Activated T-helper 17 cell treated with anti-CD3 and anti-CD28 coated beads, Interleukin-2, amount 50 U/mL, for 72 hours (primary cell): ENCODE results near the gene IQCH. TPM values are rescaled to one million over a fixed set of nuclear protein-coding genes. Genes with fewer than 3 reads are reported as not detected.

Experiments
- ATAC-seq: fragments of 150-1000 bp; cut with Tn5 transposase; replicated peaks from 2 replicates; pipeline ENCODE4 v1.10.0; 2021; ENCODE audit warnings: mild to moderate bottlenecking, moderate library complexity
- H3K27ac Mint-ChIP-seq: one replicate; pipeline ENCODE4 v1.8.0; 2022; ENCODE audit warnings: mixed read lengths
- H3K27me3 Mint-ChIP-seq: one replicate; pipeline ENCODE4 v1.8.0; 2022; ENCODE audit warnings: mixed read lengths
- H3K36me3 Mint-ChIP-seq: one replicate; pipeline ENCODE4 v1.8.0; 2022; ENCODE audit warnings: low read depth, mild to moderate bottlenecking, mixed read lengths
- H3K4me1 Mint-ChIP-seq: one replicate; pipeline ENCODE4 v1.8.0; 2022; ENCODE audit warnings: mixed read lengths
- H3K4me3 Mint-ChIP-seq: one replicate; pipeline ENCODE4 v1.8.0; 2022; ENCODE audit warnings: mild to moderate bottlenecking, mixed read lengths
- H3K9me3 Mint-ChIP-seq: one replicate; pipeline ENCODE4 v1.8.0; 2022; ENCODE audit warnings: mixed read lengths
- total RNA-seq, 2 donors: library from RNA; stranded (reverse); gene quantifications; one replicate each; pipeline ENCODE4 v1.2.3, GENCODE V29; 2022

The IQCH gene
- total RNA-seq, result under 1 TPM; 0.77 to 0.89 TPM

DNA sequence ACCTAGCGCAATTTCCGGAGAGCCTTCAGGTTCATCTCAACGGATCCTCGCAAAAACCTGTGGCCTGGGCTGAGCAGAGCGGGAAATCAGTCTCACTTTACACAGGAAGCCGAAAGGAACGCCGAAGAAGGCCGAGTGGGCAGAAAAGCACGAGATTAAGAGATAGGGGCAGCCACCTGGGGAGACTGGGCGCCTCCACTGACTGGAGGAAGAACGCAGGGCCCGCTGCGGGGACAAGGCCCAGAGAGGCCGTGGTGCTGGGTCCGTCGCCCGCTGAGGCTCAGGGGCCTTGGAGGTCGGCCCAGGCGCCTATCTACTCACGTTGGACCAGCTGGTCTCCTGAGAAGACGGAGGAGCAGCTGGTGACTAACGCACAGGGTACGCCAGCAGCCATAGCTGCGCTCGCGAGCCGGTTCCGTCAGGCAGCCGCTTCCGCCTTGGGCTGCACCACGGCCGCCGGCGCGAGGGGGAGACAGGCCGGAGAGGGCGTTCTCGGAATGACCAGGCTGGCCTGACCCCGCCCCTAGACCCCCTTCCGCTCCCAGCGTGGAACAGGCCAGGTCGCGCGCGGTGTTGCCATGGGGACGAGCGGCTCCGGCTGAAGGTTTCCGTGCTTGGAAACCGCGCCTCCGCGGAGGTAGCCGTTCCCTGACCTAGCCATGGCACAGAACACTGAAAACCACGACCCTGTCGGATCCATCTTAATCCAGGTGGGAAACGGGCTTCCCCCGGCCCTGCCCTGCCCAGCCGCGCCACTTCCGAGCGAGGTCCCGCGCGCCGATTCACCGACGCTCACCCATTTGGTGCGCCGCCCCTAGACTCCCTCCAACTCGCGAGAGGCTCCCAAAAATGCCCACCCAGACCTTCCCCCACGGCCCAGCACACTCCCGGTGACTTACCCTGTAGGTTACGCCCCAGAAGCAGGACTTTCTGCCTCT lies at the start of gene IQCH, which contains the start of gene AAGAB:
Gene IQCH, plus strand, starts transcription at position 549 of the 938 bp plus-strand sequence. Its CDS starts 111 bp downstream, at position 660.
Gene AAGAB, minus strand, starts transcription at position 424 of the 938 bp plus-strand sequence. Its CDS starts 30 bp downstream, at position 394.
- Mint-ChIP-seq H3K27ac (peak within 1 kb of the TSS; percentile 99), H3K36me3 (peaks cover 17% of the 10 kb centered on the region), H3K4me3 (peak within 1 kb of the TSS; percentile 98), H3K4me1 (peaks cover 26% of the 10 kb centered on the region), H3K9me3 (no peaks in the 10 kb centered on the region), H3K27me3 (no peaks in the 10 kb centered on the region)
- ATAC-seq, result peak; percentile 93

DNA sequence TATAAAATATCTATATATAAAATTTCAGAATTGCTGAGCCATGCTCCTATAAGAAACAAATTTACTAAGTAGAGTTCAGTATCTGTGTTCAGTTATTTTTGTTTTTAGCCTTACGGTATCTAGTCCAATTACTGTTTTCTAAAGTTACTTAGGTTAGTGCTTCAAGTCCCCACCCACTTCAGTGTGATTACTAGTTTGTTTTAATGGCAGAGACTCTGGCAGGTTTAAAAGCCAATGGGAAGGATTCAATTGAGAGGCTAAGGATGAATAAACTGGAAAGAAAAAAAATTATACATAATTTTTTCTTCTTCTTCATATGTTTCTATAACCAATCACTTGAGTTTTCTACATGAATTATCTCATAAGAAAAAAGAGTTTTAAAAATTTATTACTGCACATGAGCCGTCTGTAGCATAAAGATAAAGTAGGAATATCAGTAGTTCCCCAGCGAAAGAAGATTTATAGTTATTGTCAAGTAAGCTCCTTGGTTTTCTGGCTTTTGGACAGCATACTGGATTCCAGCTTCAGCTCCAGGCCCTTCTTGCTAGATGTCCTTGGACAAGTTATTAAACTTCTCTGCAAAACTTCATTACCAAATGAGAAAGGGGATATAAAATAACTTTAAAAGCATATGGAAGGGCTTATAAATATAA lies 46.9 kb upstream of the IQCH start:
- Mint-ChIP-seq H3K36me3 (peaks cover 63% of the 10 kb centered on the region), H3K4me1 (no peaks in the 10 kb centered on the region), H3K27ac (no peak overlapping the region), H3K9me3 (no peaks in the 10 kb centered on the region), H3K27me3 (no peaks in the 10 kb centered on the region), H3K4me3 (no peak overlapping the region)
- no peak for ATAC-seq

DNA sequence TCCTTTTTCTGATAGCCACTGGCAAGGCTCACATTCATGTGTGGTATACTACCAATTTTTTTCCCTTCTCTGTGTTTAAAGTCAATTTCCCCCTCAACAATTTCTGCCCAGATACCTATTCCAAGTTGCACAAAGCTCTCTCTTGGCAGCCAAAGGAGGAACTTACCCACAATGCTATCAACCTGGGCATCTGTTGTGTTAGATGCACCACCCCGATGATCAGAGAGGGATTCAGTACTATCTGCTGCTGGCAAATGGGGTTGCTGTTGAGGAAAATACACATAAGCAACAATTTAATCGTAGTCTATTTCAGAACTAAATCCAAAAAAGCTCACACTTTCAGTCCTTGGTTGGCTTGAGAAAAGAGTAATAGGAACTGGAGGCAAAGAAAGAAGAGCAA lies 46.2 kb upstream of the IQCH start:
- Mint-ChIP-seq H3K36me3 (peaks cover 56% of the 10 kb centered on the region), H3K4me3 (no peak overlapping the region), H3K4me1 (no peaks in the 10 kb centered on the region), H3K27ac (no peak overlapping the region), H3K27me3 (no peaks in the 10 kb centered on the region), H3K9me3 (no peaks in the 10 kb centered on the region)
- no peak for ATAC-seq

DNA sequence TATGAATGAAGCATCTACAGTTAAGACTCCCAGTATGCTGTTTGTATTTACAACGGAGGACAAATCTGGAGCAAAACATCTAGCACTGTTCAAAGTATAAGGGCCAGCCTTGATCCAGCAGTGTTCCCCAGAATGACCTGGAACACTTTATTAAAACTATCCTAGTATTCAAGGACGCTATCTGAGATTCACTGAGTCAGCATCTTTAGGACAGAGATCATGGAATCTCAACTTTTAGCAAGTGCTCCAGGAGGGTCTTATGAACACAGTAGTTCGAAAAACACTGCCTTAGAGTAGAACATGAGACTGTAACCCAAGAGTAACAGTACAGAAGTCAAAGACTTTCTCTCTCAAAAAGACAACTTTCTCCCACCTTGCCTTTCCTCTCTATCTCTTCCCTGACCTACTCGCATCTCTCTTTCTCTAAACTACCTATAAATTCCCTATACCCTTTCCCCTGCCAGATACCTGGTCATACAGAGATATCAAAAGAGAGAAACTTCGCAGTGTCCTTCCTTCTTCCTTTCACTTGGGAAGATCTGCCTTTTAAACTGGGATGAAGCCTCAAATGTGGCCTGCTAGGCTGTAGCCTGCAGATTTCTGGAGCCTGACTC lies 43.9 kb upstream of the IQCH start:
- H3K27me3 Mint-ChIP-seq, result no peaks in the 10 kb centered on the region
- H3K4me3 Mint-ChIP-seq, result no peak overlapping the region
- no peak overlapping the region for H3K27ac Mint-ChIP-seq
- H3K36me3 Mint-ChIP-seq, result peaks cover 44% of the 10 kb centered on the region
- no peaks in the 10 kb centered on the region for H3K9me3 Mint-ChIP-seq
- no peak for ATAC-seq
- H3K4me1 Mint-ChIP-seq, result no peaks in the 10 kb centered on the region

DNA sequence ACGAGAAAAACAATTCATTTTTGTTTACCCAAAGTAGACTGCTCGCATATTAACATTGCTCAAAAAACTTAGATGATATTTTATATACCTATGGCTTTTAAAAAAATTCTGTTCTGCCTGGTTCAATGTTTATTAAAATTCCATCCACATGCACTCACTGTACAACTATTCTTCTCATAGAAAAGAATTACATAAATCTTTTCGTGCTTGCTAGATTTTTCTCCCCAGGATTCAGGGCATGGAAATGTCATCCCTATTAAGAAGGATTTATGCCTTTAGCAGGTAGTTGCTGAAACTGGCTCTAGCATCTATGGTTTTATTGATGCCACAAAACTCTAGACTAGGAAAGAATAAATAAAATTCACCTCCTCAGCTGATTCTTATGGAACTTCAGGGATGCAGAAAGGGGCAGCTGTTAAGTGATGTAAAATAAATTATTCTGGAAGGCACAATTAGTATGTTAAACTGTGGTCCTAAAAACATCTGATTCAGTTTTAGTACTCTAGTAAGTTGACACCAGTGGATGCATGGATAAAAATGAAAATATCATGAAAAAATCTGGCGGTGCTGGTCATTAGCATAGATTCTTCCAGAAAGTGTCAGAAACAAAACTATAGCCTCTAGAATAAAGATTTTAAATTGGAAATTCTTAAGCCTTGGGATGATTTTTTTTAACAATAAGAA lies 41.8 kb upstream of the IQCH start:
- H3K9me3 Mint-ChIP-seq, result no peaks in the 10 kb centered on the region
- no peak overlapping the region for H3K4me3 Mint-ChIP-seq
- H3K27ac Mint-ChIP-seq, result no peak overlapping the region
- peaks cover 34% of the 10 kb centered on the region for H3K36me3 Mint-ChIP-seq
- H3K27me3 Mint-ChIP-seq, result no peaks in the 10 kb centered on the region
- H3K4me1 Mint-ChIP-seq, result no peaks in the 10 kb centered on the region
- no peak for ATAC-seq

DNA sequence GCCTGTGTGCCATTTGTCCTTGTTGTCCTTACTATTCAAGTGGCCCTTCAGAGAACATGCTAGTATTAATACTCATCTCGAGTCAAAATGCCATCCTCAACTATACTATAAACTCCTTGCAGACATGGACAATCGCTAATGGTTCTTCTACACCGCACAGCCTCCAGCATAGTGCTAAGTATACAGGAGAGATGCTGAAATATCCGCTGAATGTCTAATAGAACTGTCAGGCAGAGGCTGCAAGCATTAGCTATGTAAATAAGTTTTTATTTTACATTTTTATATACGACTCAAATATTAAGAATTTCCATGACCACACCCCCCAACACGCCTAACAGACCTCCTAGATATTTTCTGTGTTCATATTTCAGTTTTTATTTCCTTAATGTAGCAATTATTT lies 39.5 kb upstream of the IQCH start:
- no peak overlapping the region for H3K27ac Mint-ChIP-seq
- no peak overlapping the region for H3K4me3 Mint-ChIP-seq
- peaks cover 12% of the 10 kb centered on the region for H3K4me1 Mint-ChIP-seq
- H3K36me3 Mint-ChIP-seq, result peaks cover 37% of the 10 kb centered on the region
- H3K27me3 Mint-ChIP-seq, result no peaks in the 10 kb centered on the region
- H3K9me3 Mint-ChIP-seq, result no peaks in the 10 kb centered on the region
- ATAC-seq, result no peak

DNA sequence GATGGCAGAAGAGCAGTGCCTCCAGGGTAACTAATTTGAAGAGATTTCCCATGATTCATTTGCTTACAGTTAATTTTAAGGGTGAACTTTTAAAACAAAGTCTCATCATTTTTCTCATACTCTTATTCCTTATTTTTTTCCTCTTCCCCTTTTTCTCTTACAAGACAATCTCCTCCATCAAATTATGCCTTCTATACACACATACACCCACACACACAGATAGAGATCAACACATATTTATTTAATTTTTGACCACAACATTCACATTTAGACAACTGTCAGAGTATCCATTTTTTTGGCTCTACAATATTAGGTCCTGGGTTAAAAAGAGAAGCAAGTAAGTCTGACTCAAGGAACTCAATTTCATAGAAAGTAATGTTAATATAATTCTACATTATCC lies 37.7 kb upstream of the IQCH start:
- H3K27ac Mint-ChIP-seq, result no peak overlapping the region
- H3K4me3 Mint-ChIP-seq, result no peak overlapping the region
- no peaks in the 10 kb centered on the region for H3K9me3 Mint-ChIP-seq
- peaks cover 12% of the 10 kb centered on the region for H3K4me1 Mint-ChIP-seq
- peaks cover 43% of the 10 kb centered on the region for H3K36me3 Mint-ChIP-seq
- no peaks in the 10 kb centered on the region for H3K27me3 Mint-ChIP-seq
- ATAC-seq, result no peak

DNA sequence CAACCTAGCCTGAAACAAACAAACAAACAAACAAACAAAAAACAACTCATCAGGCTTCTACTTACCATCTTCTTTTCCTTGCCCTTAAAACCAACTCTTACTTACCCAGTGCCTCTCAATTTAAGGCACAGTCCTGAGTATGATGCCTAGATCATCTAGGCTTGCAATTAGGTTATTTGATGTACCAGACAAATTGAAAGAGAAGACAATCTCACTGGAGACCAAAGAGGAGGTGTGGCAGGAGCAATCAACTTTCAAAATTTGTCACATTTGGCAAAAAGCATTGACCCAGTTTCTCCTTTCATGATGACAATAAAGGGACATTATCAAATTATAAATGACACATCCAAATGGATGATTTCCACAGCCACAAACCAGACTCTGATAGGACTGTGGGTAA lies 36.2 kb upstream of the IQCH start:
- Mint-ChIP-seq H3K4me1 (peaks cover 12% of the 10 kb centered on the region), H3K9me3 (no peaks in the 10 kb centered on the region), H3K27me3 (no peaks in the 10 kb centered on the region), H3K27ac (peak overlapping the region; percentile 74), H3K36me3 (peaks cover 43% of the 10 kb centered on the region), H3K4me3 (no peak overlapping the region)
- ATAC-seq, result peak; percentile 72

DNA sequence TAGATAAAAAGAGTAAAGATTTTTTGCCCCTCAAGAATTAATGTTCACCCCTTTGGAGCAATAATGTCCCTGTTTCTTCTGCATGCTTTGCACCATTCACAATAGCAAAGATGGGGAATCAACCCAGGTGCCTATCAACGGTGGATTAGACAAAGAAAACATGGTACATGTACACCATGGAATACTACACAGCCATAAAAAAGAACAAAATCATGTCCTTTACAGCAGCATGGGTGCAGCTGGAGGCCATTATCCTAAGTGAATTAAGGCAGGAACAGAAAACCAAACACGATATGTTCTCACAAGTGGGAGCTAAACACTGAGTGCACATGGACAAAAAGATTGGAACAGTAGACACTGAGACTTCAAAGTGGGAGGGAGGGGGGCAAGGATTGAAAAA lies 35.3 kb upstream of the IQCH start:
- Mint-ChIP-seq H3K9me3 (no peaks in the 10 kb centered on the region), H3K27me3 (no peaks in the 10 kb centered on the region), H3K4me1 (peaks cover 12% of the 10 kb centered on the region), H3K36me3 (peaks cover 43% of the 10 kb centered on the region), H3K27ac (no peak overlapping the region), H3K4me3 (no peak overlapping the region)
- no peak for ATAC-seq

DNA sequence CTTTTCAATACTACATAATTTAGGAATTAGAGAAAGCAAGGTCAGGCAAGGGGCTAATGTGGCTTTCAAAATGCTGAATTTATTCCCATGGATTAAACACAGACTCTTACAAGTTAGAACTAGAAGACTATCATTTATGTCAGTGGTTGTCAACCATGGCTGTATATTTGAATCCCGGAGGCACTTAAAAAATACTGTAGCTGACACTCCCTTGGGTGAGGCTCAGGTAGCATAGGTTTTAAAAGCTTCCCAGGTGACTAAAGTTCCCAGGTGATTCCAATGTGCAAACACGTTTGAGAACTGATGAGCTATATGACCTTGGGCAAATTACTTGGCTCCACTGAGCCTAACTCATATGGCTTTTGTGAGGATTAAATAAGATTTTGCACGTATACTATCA lies 29.7 kb upstream of the IQCH start:
- Mint-ChIP-seq H3K4me3 (no peak overlapping the region), H3K36me3 (peaks cover 50% of the 10 kb centered on the region), H3K4me1 (peaks cover 8% of the 10 kb centered on the region), H3K27ac (no peak overlapping the region), H3K9me3 (no peaks in the 10 kb centered on the region), H3K27me3 (no peaks in the 10 kb centered on the region)
- no peak for ATAC-seq

DNA sequence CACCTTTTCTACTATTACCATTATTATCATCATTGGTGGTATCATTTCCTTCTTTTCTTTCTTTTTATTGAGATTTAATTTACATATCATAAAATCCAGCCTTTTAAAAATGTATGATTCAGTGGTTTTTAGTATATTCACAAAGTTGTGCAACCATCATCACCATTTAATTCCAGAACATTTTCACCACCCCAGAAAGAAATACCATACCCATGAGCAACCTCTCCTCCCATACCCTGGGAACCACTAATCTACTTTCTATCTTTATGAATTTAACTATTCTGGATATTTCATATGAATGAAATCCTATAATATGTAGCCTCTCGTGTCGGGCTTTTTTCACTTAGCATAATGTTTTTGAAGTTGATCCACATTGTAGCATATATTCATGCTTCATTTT lies 29.2 kb upstream of the IQCH start:
- H3K27ac Mint-ChIP-seq, result no peak overlapping the region
- H3K36me3 Mint-ChIP-seq, result peaks cover 54% of the 10 kb centered on the region
- peaks cover 8% of the 10 kb centered on the region for H3K4me1 Mint-ChIP-seq
- no peaks in the 10 kb centered on the region for H3K27me3 Mint-ChIP-seq
- H3K4me3 Mint-ChIP-seq, result no peak overlapping the region
- no peaks in the 10 kb centered on the region for H3K9me3 Mint-ChIP-seq
- ATAC-seq, result no peak

DNA sequence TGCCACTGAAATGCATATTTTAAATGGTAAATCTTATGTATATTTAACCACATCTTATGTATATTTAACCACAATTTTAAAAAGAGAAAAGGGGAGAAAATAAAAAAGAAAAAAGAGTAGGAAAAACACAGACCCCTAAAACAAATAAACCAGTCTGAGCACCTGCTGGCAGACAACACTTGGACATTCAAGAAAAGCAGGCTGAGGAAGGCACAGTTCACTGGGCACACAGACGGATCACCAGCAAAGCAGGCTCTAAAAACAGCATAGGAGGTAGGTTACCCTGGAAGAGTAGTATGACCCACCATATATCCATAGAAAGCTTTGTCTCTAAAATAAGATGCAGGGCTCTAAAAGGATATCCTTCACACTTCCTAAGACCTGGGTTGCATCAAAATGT lies 27.2 kb upstream of the IQCH start:
- Mint-ChIP-seq H3K27ac (no peak overlapping the region), H3K27me3 (no peaks in the 10 kb centered on the region), H3K9me3 (no peaks in the 10 kb centered on the region), H3K4me3 (no peak overlapping the region), H3K4me1 (peaks cover 8% of the 10 kb centered on the region), H3K36me3 (peaks cover 70% of the 10 kb centered on the region)
- no peak for ATAC-seq

DNA sequence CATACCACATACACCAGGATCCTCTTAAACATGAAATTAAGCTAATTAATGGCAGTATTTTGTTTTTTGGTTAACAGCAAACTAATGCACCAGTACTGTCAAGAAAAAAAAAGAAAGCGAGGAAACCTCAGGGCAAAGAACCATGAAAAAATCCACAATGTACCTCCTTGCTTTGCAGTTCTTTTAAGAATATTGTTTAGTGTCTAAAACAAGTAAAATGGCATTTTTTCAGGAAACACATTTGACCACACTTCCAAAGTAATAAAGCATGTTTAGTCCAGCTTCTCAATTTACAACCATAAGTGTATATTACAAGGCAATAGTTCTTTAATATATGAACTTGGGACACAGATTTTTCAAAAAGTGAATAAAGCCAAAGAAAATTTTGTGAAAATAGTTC lies 26.7 kb upstream of the IQCH start:
- Mint-ChIP-seq H3K9me3 (no peaks in the 10 kb centered on the region), H3K36me3 (peaks cover 74% of the 10 kb centered on the region), H3K4me1 (peaks cover 8% of the 10 kb centered on the region), H3K27me3 (no peaks in the 10 kb centered on the region), H3K27ac (no peak overlapping the region), H3K4me3 (no peak overlapping the region)
- ATAC-seq, result no peak

DNA sequence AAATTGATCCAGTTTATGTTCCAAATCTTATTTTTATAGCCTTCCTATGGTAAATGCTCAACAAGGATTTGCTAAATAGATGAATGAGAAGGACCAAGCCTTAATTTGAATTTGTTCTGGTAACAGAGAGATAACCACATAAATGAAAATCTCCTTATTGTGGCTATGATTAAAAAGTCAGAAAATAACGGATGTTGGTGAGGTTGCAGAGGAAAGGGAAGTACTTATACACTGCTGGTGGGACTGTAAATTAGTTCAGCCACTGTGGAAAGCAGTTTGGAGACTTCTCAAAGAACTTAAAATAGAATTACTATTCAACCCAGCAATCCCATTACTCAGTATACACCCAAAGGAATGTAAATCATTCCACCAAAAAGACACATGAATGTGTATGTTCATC lies 26.3 kb upstream of the IQCH start:
- H3K4me3 Mint-ChIP-seq, result no peak overlapping the region
- no peak overlapping the region for H3K27ac Mint-ChIP-seq
- H3K9me3 Mint-ChIP-seq, result no peaks in the 10 kb centered on the region
- H3K36me3 Mint-ChIP-seq, result peaks cover 78% of the 10 kb centered on the region
- ATAC-seq, result no peak
- no peaks in the 10 kb centered on the region for H3K27me3 Mint-ChIP-seq
- H3K4me1 Mint-ChIP-seq, result peaks cover 8% of the 10 kb centered on the region
